ENCODE data around the gene FRRS1. TPM values are rescaled to one million over a fixed set of nuclear protein-coding genes. Genes with fewer than 3 reads are reported as not detected.

The FRRS1 gene
- total RNA-seq, 1 donor from 2014 or later: 0.32 TPM

GRCh38 chr1:99705385-99705784 is 61.0 kb downstream of the FRRS1 start:
- TF ChIP-seq CTCF (IDR thresholded peaks at IDR 0.05): no peak
- no peaks in the 10 kb centered on the region for H3K4me1 ChIP-seq
- peaks cover 0 to 5% of the 10 kb centered on the region in 2 donors for H3K9me3 ChIP-seq
- H3K27me3 ChIP-seq: no peaks in the 10 kb centered on the region
- intact Hi-C loops (cut with DNase I): loop anchor here (5.0 kb wide), 1 partner anchor 528 kb away; no protein-coding TSS in a partner anchor
- DNase-seq (ENCODE audit: low spot score in 2 of 2): no peak
- H3K27ac ChIP-seq: no peak overlapping the region
- H3K36me3 ChIP-seq: peaks cover 3 to 13% of the 10 kb centered on the region in 2 donors
- no peak overlapping the region for H3K4me3 ChIP-seq

GRCh38 chr1:99704356-99704816 is 62.0 kb downstream of the FRRS1 start:
- H3K9me3 ChIP-seq: peaks cover 0 to 5% of the 10 kb centered on the region in 2 donors
- H3K27ac ChIP-seq: no peak overlapping the region
- H3K27me3 ChIP-seq: no peaks in the 10 kb centered on the region
- TF ChIP-seq CTCF (IDR thresholded peaks at IDR 0.05): no peak
- no peaks in the 10 kb centered on the region for H3K4me1 ChIP-seq
- intact Hi-C loops (cut with DNase I): no loop called here
- peaks cover 3 to 5% of the 10 kb centered on the region in 2 donors for H3K36me3 ChIP-seq
- H3K4me3 ChIP-seq: no peak overlapping the region
- no peak for DNase-seq (ENCODE audit: low spot score in 2 of 2)

GRCh38 chr1:99702221-99702620 is 64.2 kb downstream of the FRRS1 start:
- Histone ChIP-seq H3K4me3 (no peak overlapping the region), H3K27me3 (no peaks in the 10 kb centered on the region), H3K4me1 (no peaks in the 10 kb centered on the region), H3K36me3 (no peaks in the 10 kb centered on the region), H3K9me3 (peaks cover 0 to 5% of the 10 kb centered on the region in 2 donors), H3K27ac (no peak overlapping the region)
- intact Hi-C loops (cut with DNase I): no loop called here
- TF ChIP-seq CTCF (IDR thresholded peaks at IDR 0.05): no peak
- DNase-seq (ENCODE audit: low spot score in 2 of 2): no peak

GRCh38 chr1:99700020-99700419 is 66.4 kb downstream of the FRRS1 start:
- no peaks in the 10 kb centered on the region for H3K36me3 ChIP-seq
- TF ChIP-seq CTCF (IDR thresholded peaks at IDR 0.05): no peak
- H3K27ac ChIP-seq: no peak overlapping the region
- no peaks in the 10 kb centered on the region for H3K27me3 ChIP-seq
- H3K9me3 ChIP-seq: peaks cover 0 to 5% of the 10 kb centered on the region in 2 donors
- no peak for DNase-seq (ENCODE audit: low spot score in 2 of 2)
- H3K4me1 ChIP-seq: no peaks in the 10 kb centered on the region
- intact Hi-C loops (cut with DNase I): no loop called here
- H3K4me3 ChIP-seq: no peak overlapping the region

GRCh38 chr1:99697580-99697979 is 68.9 kb downstream of the FRRS1 start:
- Histone ChIP-seq H3K27ac (no peak overlapping the region), H3K27me3 (no peaks in the 10 kb centered on the region), H3K9me3 (peaks cover 0 to 5% of the 10 kb centered on the region in 2 donors), H3K4me1 (no peaks in the 10 kb centered on the region), H3K36me3 (no peaks in the 10 kb centered on the region), H3K4me3 (no peak overlapping the region)
- intact Hi-C loops (cut with DNase I): no loop called here
- DNase-seq (ENCODE audit: low spot score in 2 of 2): no peak
- no peak for TF ChIP-seq CTCF (IDR thresholded peaks at IDR 0.05)

- intact Hi-C loops (cut with DNase I): no loop called here
- Histone ChIP-seq H3K27me3 (no peaks in the 10 kb centered on the region), H3K36me3 (no peaks in the 10 kb centered on the region), H3K4me3 (no peak overlapping the region), H3K4me1 (no peaks in the 10 kb centered on the region), H3K9me3 (peaks cover 0 to 5% of the 10 kb centered on the region in 2 donors), H3K27ac (no peak overlapping the region)
- TF ChIP-seq CTCF (IDR thresholded peaks at IDR 0.05): no peak
- no peak for DNase-seq (ENCODE audit: low spot score in 2 of 2)
Measured at GRCh38 chr1:99696616-99697015, 69.8 kb downstream of the FRRS1 start.

All from ascending aorta (tissue), 2 donors.